Gastroesophageal sphincter (tissue), 4 donors: ENCODE measurements around the gene HEPHL1. TPM values are rescaled to one million over a fixed set of nuclear protein-coding genes. Genes with fewer than 3 reads are reported as not detected.

ENCODE experiments used
- ATAC-seq: fragments of 150-250 bp; one replicate; pipeline ENCODE4 v1.9.1; 2016; ENCODE audit warnings: mild to moderate bottlenecking, moderate library complexity
- H3K27ac ChIP-seq, 4 donors: fragments of 200-600 bp; sonication (generic) in 3 of 4; 1 replicate in 3 of 4; 2 replicates in 1 of 4; pipeline ENCODE4 v1.5.1; 2016 to 2019
- H3K27me3 ChIP-seq: fragments of 200-600 bp; sonication (generic); one replicate; pipeline ENCODE4 v1.5.1; 2019
- H3K36me3 ChIP-seq, 2 donors: fragments of 200-600 bp; sonication (generic); one replicate each; pipeline ENCODE4 v1.5.1; 2019; ENCODE audit warnings: control low read depth in 1 of 2
- H3K4me1 ChIP-seq, 3 donors: fragments of 200-600 bp; sonication (generic); 1 replicate in 2 of 3; 2 replicates in 1 of 3; pipeline ENCODE4 v1.5.1; 2016 to 2019; ENCODE audit warnings: control low read depth in 2 of 3
- H3K4me3 ChIP-seq, 2 donors: fragments of 200-600 bp; sonication (generic); one replicate each; pipeline ENCODE4 v1.5.1; 2019; ENCODE audit warnings: mild to moderate bottlenecking in 1 of 2, moderate library complexity in 1 of 2
- H3K9me3 ChIP-seq, 3 donors: fragments of 200-600 bp; sonication (generic); one replicate each; pipeline ENCODE4 v1.5.1; 2017 to 2019; ENCODE audit warnings: control low read depth in 2 of 3
- CTCF ChIP-seq, 4 experiments: fragments of 200-600 bp in 2 of 4; fragments of 450-650 bp in 2 of 4; sonication (generic) in 1 of 4; IDR thresholded peaks; one replicate each; pipeline ENCODE4 v1.5.1; 2017 to 2019; ENCODE audit warnings: antibody characterized with exemption in 4 of 4, mild to moderate bottlenecking in 2 of 4, moderate library complexity in 2 of 4
- EP300 ChIP-seq: sonication (generic); formaldehyde crosslinking; IDR thresholded peaks from one replicate; pipeline ENCODE4 v1.6.1; 2017; ENCODE audit warnings: antibody characterized with exemption, mild to moderate bottlenecking
- POLR2A ChIP-seq, 2 donors: fragments of 450-650 bp; IDR thresholded peaks; one replicate each; pipeline ENCODE4 v1.6.1; 2017; ENCODE audit warnings: antibody characterized with exemption in 2 of 2, mild to moderate bottlenecking in 2 of 2, moderate library complexity in 1 of 2
- POLR2AphosphoS5 ChIP-seq: sonication (generic); formaldehyde crosslinking; IDR thresholded peaks from one replicate; pipeline ENCODE4 v1.6.1; 2017; ENCODE audit warnings: antibody characterized with exemption
- WGBS, 2 donors: methylation state at CpG; one replicate each; pipeline ENCODE4 v1.1.5; 2018; ENCODE audit warnings: low coverage in 1 of 2; 5-methylcytosine and 5-hydroxymethylcytosine counted together
- total RNA-seq, 4 donors: library from RNA; depleted of rRNA; stranded (reverse); fragments of >200 nt; gene quantifications; one replicate each; pipeline ENCODE4 v1.1.0, GENCODE V29; 2016

The HEPHL1 gene
- total RNA-seq, 4 donors from 2014 or later, result 0.16 to 0.67 TPM; not detected in 2

DNA sequence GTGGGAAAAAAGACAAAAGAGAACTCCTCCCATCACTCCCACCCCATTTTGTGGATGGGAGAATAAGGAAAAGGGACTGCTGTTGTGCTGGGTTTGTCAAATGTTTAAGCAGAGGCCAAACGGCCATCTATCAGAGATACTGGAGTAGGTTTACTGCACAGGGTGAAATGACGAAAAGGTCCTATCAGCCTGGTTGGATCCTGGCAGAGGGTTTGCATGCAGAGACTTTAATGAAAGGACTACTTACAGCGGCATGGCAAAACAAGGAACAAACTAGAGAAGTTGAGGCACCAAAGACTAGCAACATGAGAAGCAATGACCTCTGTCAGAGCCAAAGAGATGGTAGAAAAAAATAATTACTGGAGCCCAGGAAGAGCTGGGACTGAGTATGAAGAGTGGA, 32.2 kb upstream of the HEPHL1 start:
- WGBS, 2 donors, result 87 to 100% methylated on average over 2 to 3 of the region's 3 CpGs
- ATAC-seq, result no peak

DNA sequence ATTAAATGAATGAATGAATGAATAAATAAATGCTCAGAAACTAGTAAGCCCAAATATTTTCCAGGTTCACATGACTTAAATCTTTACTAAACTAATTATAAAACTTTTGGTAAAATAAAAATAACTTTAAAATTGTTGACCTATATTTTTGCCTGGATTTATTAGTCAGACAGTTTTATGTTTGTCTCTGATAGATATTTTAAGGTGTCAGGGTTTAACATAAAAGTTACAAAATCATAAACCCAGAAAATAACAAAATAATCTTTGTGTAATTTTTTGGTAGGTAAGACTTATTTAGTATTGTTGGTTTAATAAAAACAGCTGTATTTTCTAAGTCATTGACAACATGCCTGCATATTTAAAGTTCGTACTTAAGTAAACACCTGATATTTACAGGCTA, 27.4 kb upstream of the HEPHL1 start:
- no peak for TF ChIP-seq POLR2AphosphoS5
- TF ChIP-seq POLR2A (IDR thresholded peaks at IDR 0.05), result no peak
- no peak for TF ChIP-seq CTCF (IDR thresholded peaks at IDR 0.05)
- no peak for TF ChIP-seq EP300
- ATAC-seq, result no peak
- 84 to 93% methylated on average over 1 of the region's 1 CpG for WGBS, 2 donors
- no peak overlapping the region for H3K27ac ChIP-seq
- peaks cover 0 to 24% (median 3%) of the 10 kb centered on the region in 3 donors for H3K9me3 ChIP-seq
- H3K4me1 ChIP-seq, result no peaks in the 10 kb centered on the region
- no peak overlapping the region for H3K4me3 ChIP-seq
- H3K36me3 ChIP-seq, result no peaks in the 10 kb centered on the region
- H3K27me3 ChIP-seq, result no peaks in the 10 kb centered on the region

More for the DNA sequence above, 32.2 kb upstream of the HEPHL1 start:
- peaks cover 0 to 19% (median 3%) of the 10 kb centered on the region in 3 donors for H3K9me3 ChIP-seq
- H3K27ac ChIP-seq, result no peak overlapping the region
- TF ChIP-seq EP300 (no peak), POLR2A (IDR thresholded peaks at IDR 0.05) (no peak), CTCF (IDR thresholded peaks at IDR 0.05) (no peak), POLR2AphosphoS5 (no peak)
- H3K36me3 ChIP-seq, result no peaks in the 10 kb centered on the region
- no peak overlapping the region for H3K4me3 ChIP-seq
- peaks cover 0 to 23% (median 2%) of the 10 kb centered on the region in 3 donors for H3K4me1 ChIP-seq
- no peaks in the 10 kb centered on the region for H3K27me3 ChIP-seq

GRCh38 chr11:93997741-93998140, 23.4 kb upstream of the HEPHL1 start:
- H3K4me3 ChIP-seq, result no peak overlapping the region
- ATAC-seq, result no peak
- 88 to 97% methylated on average over 3 of the region's 3 CpGs for WGBS, 2 donors
- no peak for TF ChIP-seq CTCF (IDR thresholded peaks at IDR 0.05)
- no peak for TF ChIP-seq POLR2A (IDR thresholded peaks at IDR 0.05)
- no peak for TF ChIP-seq POLR2AphosphoS5
- TF ChIP-seq EP300, result no peak
- peaks cover 0 to 17% (median 3%) of the 10 kb centered on the region in 3 donors for H3K9me3 ChIP-seq
- H3K4me1 ChIP-seq, result no peaks in the 10 kb centered on the region
- no peak overlapping the region for H3K27ac ChIP-seq
- no peaks in the 10 kb centered on the region for H3K36me3 ChIP-seq
- H3K27me3 ChIP-seq, result no peaks in the 10 kb centered on the region

GRCh38 chr11:94000659-94001058, 20.5 kb upstream of the HEPHL1 start:
- H3K27ac ChIP-seq, result no peak overlapping the region
- no peaks in the 10 kb centered on the region for H3K36me3 ChIP-seq
- H3K27me3 ChIP-seq, result no peaks in the 10 kb centered on the region
- H3K4me3 ChIP-seq, result no peak overlapping the region
- TF ChIP-seq POLR2A (IDR thresholded peaks at IDR 0.05) (no peak), POLR2AphosphoS5 (no peak), EP300 (no peak), CTCF (IDR thresholded peaks at IDR 0.05) (no peak)
- 45 to 61% methylated on average over 2 of the region's 2 CpGs for WGBS, 2 donors
- no peak for ATAC-seq
- no peaks in the 10 kb centered on the region for H3K9me3 ChIP-seq
- no peaks in the 10 kb centered on the region for H3K4me1 ChIP-seq

DNA sequence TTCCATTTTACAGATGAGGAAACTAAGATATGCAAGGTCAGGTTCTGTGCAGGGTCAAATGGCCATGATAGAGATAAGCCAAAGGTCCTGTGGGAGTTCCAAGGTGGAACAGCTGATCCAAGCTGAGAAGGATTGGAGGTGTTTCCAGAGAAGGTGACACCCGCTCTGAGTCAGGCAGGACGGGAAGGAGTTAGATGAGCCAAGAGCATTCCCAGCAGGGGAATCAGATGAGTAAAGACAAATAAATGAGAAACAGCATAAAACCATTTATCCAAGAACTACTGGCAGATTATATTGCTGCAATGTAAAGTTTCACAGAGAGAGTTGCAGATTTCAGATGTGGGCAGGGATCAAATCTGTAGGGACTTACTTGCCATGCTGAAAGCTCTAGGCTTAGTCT, 18.9 kb upstream of the HEPHL1 start:
- no peak overlapping the region for H3K4me3 ChIP-seq
- H3K27ac ChIP-seq, result no peak overlapping the region
- no peaks in the 10 kb centered on the region for H3K36me3 ChIP-seq
- H3K9me3 ChIP-seq, result no peaks in the 10 kb centered on the region
- 63 to 85% methylated on average over 2 of the region's 2 CpGs for WGBS, 2 donors
- no peaks in the 10 kb centered on the region for H3K27me3 ChIP-seq
- TF ChIP-seq EP300, result no peak
- TF ChIP-seq POLR2A (IDR thresholded peaks at IDR 0.05), result no peak
- no peak for TF ChIP-seq POLR2AphosphoS5
- H3K4me1 ChIP-seq, result no peaks in the 10 kb centered on the region
- no peak for ATAC-seq
